GM18870 (cell line): Measurements from ENCODE around the gene ST8SIA6.

ENCODE experiments used
- ATAC-seq: cut with Tn5 transposase; IDR thresholded peaks from one replicate; pipeline ENCODE4 v1.9.1; 2021; ENCODE audit warnings: moderate library complexity; ENCODE audit not compliant: unreplicated experiment

The ST8SIA6 gene

DNA sequence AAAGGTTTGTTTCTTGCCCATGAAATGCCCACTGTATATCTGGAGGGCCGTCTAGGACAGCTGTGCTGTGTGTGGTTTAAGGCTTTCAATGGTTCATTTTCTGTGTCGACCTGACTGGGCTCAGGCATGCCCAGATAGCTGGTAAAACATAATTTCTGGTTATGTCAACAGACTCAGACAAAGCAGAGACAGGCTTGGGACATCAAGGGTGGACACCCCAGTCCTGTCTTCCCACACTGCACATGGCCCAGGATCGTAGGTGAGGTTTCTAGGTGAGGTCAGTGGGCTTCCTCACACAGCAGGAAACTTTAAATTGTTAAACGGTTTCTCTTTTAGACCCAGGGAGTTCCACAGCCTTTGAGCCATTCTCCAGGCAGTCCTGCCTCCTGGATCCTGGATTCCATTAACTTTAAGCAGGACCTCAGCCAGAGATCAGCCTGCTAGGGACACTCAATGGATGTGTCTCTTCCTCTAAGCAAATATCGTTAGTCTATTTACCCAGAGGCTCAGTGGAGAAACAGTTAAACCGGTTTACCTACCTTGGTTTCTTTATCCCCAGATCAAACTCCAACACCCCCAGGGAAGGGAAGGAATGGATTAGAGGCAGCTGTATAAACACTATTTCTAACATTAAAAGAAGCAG, 66.4 kb downstream of the ST8SIA6 start:
- no peak for ATAC-seq

DNA sequence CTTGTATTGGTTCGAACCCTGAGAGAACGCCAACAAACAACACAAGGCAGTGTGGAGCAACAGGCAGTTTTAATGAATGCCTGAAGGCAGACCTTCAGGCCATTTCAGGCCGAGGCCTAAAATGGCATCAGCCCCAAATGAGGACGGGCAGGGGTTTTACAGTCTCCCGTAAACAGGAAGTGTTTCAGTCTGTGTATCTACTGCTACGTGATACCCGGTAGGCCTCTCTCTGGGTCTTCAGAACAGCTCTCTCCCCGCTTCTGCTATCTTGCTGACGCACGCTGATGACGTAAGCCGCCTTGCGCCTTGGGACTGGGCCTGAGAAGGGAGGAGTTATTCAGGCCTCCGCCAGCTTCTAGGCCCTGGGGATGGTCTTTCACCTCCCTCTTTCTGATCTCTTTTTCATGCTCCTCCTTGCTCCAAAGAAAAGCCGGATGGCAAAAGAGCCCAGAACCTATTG, 67.7 kb downstream of the ST8SIA6 start:
- ATAC-seq: no peak

DNA sequence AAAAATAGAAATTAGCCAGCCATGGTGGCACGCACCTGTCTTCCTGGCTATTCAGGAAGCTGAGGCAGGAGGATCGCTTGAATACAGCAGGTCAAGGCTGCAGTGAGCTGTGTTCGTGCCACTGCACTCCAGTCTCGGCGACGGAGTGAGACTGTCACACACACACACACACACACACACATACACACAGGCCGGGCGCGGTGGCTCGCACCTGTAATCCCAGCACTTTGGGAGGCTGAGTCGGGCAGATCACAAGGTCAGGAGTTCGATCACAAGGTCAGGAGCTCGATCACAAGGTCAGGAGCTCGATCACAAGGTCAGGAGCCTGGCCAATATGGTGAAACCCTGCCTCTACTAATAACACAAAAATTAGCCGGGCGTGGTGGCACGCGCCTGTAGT, 68.4 kb downstream of the ST8SIA6 start:
- no peak for ATAC-seq

DNA sequence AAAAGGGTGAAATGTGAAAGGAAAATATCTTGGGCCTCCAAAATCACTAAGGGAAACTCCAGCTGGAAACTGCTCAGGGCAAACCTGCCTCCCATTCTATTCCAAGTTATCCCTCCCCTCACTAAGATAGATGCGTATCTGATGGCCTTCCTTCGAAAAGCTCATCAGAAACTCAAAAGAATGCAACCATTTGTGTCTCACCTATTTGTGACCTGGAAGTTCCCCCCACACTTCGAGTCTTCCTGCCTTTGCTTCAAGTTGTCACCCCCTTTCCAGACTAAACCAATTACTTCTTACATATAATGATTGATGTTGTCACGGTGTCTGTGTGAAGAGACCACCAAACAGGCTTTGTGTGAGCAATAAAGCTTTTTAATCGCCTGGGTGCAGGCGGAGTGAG, 69.3 kb downstream of the ST8SIA6 start:
- ATAC-seq: no peak

DNA sequence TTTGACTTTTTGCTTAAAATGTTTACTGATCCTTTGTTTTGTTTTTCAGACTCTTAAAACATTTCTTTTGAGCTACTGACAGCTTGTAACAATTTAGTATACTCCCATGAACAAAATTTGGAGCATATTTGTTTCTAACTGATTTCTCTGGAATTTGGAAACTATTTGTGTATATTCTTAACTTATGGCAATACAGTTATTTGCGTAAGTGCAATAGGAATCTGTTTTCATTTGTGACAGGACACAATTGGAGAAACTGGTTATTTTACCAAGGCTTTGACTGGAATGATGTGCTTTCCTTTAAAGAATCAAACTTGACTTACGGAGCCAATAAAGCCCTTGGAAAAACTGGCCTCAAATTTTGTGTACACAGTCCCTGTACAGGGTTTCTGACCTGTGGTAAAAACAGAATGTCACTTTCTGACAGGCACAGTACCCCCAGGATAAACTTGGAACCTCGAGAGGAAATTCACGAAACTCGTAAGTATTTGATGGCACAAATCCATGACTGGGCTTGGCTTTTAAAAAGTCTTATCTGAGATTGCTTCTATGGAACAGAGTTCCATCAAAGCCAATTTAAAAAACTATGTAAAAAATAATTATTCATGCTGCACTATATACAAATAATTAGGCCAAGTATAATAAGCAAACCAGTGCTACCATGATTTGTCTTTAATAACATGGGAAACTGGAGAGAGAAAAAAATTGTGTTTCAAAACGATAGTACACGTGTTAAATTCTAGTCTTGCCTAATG, 70.4 kb downstream of the ST8SIA6 start:
- ATAC-seq: no peak

DNA sequence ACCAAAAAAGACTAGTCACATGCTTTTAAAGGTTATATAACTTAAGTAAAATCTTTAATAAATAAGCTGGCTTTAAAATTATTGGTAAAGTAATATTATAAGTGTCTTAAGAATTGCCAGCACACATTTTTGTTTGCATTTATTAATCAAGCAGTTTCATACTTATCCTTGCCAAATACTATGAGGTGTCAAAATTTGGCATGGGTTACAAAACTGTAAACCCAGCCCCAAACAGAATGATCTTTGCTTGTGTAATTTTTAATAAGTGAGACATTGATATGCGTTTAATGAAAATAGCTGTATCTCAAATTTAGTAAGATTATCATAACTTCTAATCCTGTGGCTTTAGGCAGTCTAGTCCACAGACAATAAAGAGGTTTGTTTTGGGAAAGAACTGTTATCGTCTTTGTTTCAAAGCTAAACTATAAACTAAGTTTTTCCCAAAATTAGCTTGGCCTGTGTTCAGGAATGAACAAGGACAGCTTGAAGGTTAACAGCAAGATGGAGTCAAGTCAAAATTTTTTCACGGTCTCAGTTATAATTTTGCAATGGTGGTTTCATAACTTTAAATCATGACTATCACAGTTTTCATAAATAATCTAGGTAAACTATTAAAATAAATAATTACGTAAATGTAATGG, 72.8 kb downstream of the ST8SIA6 start:
- no peak for ATAC-seq

DNA sequence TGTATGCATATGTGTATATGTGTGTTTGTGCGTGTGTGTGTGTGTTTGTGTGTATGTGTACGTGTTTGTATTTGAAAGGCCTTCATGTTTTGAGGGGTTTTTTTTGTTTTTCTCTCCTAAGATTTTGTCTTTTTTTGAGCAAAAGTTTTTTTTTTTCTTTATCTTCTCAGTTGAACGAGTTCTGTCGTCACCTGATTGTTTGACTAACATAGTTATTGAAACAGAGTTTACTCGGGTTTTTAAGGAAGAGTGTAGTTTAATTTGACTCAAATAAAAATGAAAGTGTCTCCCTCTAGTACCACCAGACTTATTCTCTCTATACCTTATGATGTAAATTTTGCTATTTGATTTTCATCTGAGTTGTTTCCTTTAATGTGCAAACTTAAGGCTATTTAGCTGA, 73.5 kb downstream of the ST8SIA6 start:
- no peak for ATAC-seq

DNA sequence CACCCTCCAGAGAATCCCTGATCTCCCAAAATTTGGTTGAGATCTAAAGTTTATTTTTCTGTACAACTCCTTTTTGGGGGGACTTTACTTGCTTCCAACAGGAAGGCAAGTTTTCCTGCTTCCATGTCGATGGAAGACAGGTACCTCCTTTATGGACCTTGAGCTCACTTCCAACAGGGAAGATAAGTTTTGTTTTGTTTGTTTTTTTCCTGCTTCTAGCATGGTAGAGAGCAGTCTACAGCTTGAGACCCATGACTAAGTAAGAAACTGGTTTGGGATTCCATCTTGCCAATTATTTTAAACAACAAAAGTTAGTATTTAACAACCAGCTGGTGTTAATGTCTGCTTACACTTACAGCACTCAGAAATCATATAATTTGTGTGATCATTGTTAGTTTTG, 74.4 kb downstream of the ST8SIA6 start:
- no peak for ATAC-seq

DNA sequence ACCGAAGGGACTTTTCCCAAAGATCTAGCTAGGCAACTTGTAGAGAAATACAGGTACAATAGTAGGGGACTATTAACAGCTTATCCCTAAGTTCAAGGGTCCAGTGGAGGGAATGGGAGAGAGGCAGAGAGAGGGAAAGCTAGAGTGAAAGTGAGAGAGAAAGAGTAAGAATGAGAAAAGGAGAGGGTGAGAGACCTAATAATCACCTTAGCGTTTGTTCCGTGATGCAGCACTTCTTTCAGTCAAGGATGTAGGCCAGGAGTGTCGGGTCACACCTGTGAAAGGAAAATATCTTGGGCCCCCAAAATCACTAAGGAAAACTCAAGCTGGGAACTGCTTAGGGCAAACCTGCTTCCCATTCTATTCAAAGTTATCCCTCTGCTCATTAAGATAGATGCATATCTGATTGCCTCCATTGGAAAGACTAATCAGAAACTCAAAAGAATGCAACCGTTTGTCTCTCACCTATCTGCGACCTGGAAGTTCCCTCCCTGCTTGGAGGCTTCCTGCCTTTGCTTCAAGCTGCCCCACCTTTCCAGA, 75.2 kb downstream of the ST8SIA6 start:
- ATAC-seq: no peak

DNA sequence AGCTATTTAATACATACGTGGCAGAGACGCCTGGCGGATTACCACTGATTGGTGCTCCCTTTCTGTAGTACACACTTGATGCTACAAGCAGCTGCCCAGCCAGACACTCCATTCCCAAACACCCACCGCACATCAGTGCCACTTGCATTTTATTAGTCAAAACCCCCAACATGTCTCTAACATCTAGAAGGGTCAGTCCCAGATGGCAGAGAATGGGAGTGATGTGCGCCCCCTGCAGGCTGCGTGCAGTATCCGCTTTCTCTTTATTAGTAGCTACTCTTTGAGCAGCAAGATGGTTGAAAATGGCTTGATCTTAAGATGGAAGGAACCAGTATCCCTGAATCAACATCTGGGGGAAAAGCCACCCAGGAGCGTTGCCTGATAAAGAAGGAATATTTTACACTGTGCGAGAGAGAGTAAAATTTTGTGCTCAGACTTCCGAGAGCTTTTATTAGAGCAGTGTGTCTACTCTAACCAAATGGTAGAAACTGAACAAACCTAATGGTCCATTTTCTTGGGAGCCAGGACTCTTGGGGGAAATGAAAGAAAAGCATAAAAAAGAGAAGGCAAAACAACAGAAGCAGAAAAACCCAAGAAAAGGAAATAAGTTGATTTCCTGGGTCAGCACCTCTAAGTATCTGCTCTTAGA, 78.3 kb downstream of the ST8SIA6 start:
- ATAC-seq: no peak

DNA sequence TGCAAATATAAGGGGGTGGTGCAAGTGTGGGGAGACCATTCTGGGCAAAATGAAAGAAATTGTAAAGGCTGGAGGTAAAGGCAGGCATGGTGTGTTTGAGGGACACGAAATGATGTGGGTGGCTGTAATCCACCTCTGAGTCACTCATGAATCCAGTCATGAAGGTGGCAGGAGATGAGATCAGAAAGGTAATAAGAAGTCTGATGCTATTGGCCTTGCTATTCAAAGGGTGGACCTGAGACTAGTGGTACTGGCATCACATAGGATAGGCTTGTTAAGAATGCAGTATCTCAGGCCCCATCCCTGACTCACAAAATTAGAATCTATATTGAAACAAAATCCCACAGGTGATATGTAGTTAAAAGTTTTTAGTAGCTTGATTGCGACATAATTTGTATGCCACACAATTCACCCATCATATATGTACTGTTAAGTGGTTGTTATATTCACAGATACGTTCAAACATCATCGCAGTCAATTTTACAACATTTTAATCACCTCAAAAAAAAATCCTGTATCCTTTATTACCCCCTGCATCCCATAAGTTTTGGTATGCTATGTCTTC, 85.6 kb downstream of the ST8SIA6 start:
- ATAC-seq: no peak

DNA sequence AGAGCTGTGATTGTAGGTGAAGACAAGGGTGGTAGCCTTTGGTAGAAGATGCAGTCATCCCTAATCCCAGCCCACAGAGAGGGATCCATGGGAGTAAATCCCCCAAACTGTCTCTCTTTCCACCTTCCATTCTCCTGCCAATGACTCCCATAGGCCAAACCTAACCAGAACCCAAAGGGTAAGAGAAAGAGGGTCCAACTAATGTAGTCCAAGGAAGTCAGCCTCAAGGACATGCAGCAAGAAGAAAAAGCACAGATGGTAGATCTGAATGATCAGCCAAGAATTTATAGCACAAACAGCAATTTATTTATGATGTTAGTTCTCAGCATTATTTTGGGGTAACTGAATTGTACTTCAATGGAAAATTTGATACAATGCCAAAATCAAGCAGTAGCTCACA, 87.7 kb downstream of the ST8SIA6 start:
- ATAC-seq: no peak

DNA sequence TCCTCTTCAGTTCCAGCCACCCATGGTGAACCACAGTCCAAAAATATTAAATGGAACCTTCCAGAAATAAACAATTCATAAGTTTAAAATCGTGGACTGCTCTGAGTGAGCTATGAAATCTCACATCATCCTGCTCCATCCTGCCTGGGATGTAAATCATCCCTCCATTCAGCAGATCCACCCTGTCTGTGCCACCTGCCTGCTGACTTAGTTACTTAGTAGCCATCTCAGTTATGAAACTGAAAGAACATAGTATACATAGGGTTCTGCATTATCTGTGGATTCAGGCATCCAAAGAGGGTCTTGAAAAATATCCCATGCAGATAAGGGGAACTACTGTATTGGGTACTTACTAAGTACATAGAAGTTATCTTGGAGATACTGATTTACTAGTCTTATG, 89.0 kb downstream of the ST8SIA6 start:
- no peak for ATAC-seq

DNA sequence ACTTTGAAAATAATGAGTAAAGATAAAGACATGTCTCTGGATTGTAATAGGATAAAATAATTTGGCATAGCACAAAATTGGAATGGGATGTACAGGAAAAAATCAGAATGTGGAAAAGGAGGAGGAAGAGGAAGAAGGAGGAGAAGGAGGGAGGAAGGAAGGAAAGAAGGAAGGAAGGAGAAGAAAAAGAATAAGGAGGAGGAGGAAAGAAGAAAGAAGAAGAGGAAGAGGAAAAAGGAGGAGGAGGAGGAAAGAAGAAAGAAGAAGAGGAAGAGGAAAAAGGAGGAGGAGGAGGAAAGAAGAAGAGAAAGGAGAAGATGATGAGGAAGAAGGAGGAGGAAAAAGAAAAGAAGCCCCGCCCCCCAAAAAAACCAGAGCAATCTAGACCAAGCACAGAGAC, 95.9 kb downstream of the ST8SIA6 start:
- no peak for ATAC-seq

DNA sequence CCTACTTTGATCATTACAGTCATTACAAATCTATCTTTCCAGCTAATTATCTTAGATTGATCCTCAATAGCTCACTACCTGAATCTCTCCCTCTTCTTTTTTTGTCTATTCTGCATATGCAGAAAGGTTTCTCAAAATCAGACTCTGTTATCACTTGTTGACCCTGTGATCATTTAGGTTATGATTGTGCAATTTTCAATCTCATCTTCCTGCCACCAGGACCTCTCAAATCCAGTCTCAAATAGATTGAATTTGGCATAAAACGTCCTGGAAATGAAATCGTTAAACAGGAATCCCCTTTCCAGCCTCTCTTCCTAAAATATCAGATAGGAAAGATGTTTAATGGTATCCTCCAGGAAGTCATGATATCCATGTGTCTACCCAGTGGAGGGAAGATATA, 96.6 kb downstream of the ST8SIA6 start:
- ATAC-seq: no peak

DNA sequence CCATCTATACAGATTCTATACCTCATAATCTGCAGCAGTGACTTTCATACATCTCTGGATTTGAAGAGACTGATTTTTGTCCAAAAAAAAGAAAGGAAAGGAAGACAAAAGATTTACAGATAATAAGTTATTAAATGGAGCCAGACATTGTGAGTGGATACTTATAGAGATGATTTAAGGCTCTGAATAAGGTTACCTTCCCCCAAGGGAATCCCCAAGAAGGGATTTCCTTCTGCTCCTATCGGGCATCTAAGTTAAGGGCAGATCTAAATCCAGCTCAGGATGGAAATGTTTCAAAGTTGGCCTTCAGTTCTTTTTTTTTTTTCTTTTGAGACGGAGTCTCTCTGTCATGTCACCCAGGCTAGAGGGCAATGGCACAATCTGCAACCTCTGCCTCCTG, 97.6 kb downstream of the ST8SIA6 start:
- no peak for ATAC-seq

DNA sequence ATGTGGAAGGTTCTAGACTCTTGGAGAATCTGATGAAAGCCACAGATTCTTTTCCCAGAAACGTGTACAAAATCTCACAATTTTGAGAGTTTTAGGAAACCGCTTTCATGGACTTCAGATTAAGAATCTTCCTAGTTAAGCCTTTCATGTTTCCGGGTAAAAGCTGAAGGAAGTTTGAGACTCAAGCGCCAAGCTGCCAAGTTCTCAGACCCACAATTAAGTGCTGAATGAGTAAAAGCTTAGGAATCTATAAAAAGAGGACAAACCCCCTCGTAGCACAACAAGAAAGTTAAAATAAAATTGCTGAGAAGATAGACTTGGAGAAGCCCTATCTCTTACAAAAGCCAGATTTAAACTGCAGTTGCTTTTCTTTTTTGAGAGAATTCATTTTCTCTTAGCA, 99.6 kb downstream of the ST8SIA6 start:
- ATAC-seq: no peak

DNA sequence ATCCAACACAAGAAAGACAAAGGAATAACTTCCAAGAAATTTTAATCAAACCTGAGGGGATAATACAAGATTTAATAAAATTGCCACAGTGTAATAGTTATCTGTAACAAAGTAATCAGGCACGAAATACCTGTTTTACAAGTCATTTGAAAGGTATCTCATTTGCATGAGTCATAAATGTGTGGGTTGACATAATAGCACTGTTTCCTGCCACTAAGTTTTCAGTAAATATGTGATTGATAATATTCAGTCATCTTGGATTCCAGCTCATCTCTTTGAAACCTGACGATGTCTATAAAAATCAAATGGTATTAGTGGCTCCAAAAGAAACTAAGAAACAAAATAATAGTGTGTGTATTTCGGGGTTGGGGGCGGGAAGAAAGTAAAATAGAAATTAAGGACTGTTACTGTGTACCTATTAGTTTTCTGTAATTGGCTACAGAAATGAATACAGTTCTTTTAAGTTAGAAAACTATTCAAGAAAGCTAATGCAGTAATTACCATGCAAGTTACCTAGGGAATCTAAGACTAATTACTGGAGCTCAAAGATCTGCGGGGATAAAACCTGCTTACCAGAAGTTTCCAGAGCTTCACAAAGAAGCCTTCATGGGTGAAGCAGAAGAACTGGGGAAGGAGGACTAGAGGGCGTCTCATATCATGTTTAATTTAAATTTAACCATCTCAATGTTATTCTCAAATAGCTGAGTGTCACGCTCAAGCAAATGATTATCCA, 100.7 kb downstream of the ST8SIA6 start:
- ATAC-seq: no peak

DNA sequence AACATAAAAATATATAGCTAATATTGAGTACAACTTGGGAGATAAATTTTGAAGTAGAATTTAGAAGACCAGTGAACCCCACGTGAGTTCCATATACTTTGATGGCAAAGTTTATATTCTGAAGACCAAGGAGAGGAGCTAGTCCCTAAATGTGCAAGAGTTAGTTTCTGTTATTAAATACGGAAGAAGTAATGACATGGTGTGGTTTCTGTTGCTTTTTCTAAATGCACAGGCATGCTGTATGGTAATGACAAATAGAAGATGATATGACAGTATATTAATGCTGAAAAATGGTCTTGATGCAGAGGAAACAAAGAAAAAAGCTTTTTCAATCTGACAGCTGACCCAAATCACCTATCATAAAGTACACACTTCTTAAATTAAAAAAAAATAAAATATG, 101.8 kb downstream of the ST8SIA6 start:
- no peak for ATAC-seq

DNA sequence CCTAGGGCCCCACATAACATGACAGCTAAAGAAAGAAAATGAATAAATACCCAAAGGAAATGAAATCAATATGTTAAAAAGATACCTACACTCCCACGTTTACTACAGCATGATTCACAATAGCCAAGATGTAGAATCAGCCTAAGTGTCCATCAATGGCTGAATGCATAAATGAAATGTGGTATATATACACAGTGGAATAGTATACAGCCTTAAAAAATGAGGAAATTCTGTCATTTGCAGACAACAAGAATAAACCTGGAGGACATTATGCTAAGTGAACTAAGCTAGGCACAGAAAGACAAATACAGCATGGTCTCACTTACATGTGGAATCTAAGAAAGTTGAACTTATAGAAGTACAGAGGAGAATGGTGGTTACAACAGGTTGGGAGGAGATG, 102.9 kb downstream of the ST8SIA6 start:
- no peak for ATAC-seq
